GM19240 (cell line): ENCODE data around the gene TAF1A.

Source experiments
- DNase-seq: peaks from one replicate; pipeline ENCODE4 v3.0.0; 2011; ENCODE audit warnings: low spot score; ENCODE audit not compliant: insufficient read length

TAF1A gene

GRCh38 chr1:222596696-222597095, 7.0 kb upstream of the TAF1A start:
- DNase-seq = no peak

- DNase-seq = no peak
Observed at GRCh38 chr1:222594789-222595188, 5.1 kb upstream of the TAF1A start.

- no peak for DNase-seq
Observed at GRCh38 chr1:222592171-222592570, 2.4 kb upstream of the TAF1A start.

- no peak for DNase-seq
Observed at GRCh38 chr1:222588135-222588534, 1.6 kb downstream of the TAF1A start.

GRCh38 chr1:222586842-222587241, 2.9 kb downstream of the TAF1A start:
- no peak for DNase-seq

GRCh38 chr1:222583079-222583478, 6.7 kb downstream of the TAF1A start:
- no peak for DNase-seq

GRCh38 chr1:222582099-222582774, 7.5 kb downstream of the TAF1A start:
- DNase-seq = no peak

GRCh38 chr1:222579316-222579715, 10.4 kb downstream of the TAF1A start:
- DNase-seq = no peak

- no peak for DNase-seq
Observed at GRCh38 chr1:222570837-222571236, 18.9 kb downstream of the TAF1A start.

- no peak for DNase-seq
Observed at GRCh38 chr1:222561656-222562055, 28.1 kb downstream of the TAF1A start.

GRCh38 chr1:222557574-222557973, 32.2 kb downstream of the TAF1A start:
- no peak for DNase-seq

GRCh38 chr1:222557148-222557547, 32.6 kb downstream of the TAF1A start:
- no peak for DNase-seq

GRCh38 chr1:222555992-222556615, 33.6 kb downstream of the TAF1A start:
- no peak for DNase-seq

- no peak for DNase-seq
Observed at GRCh38 chr1:222554177-222554576, 35.6 kb downstream of the TAF1A start.

GRCh38 chr1:222552882-222553281, 36.9 kb downstream of the TAF1A start:
- DNase-seq = no peak

- no peak for DNase-seq
Observed at GRCh38 chr1:222547944-222548671, 41.6 kb downstream of the TAF1A start, which contains the start of gene HHIPL2. HHIPL2 (minus strand) TSS chr1:222548104; CDS start chr1:222548044, 60 bp downstream.

GRCh38 chr1:222547260-222547614, 42.5 kb downstream of the TAF1A start:
- no peak for DNase-seq

GRCh38 chr1:222546548-222547259, 43.0 kb downstream of the TAF1A start:
- no peak for DNase-seq

- DNase-seq = no peak
Observed at GRCh38 chr1:222546091-222546490, 43.6 kb downstream of the TAF1A start.

- DNase-seq = no peak
Observed at GRCh38 chr1:222543817-222544216, 45.9 kb downstream of the TAF1A start.

- DNase-seq = no peak
Observed at GRCh38 chr1:222540598-222540995, 49.1 kb downstream of the TAF1A start.
